K562 (cell line): ENCODE data around the gene PTAR1. TPM values are rescaled to one million over a fixed set of nuclear protein-coding genes. Genes with fewer than 3 reads are reported as not detected.

Experiments used
- ATF3 ChIP-seq, 2 experiments: fragments of 450-650 bp in 1 of 2; sonication (generic) in 1 of 2; formaldehyde crosslinking in 1 of 2; IDR thresholded peaks in 1 of 2; conservative IDR thresholded peaks in 1 of 2; 2 replicates each; pipeline versions ENCODE4 v1.6.1 to v1.8.1; 2016 to 2023; ENCODE audit warnings: mild to moderate bottlenecking in 2 of 2, moderate library complexity in 2 of 2, inconsistent platforms in 1 of 2, missing genetic modification reagents in 1 of 2
- CEBPZ ChIP-seq: fragments of 150-350 bp; IDR thresholded peaks from 2 replicates; pipeline ENCODE4 v1.6.1; 2014; ENCODE audit warnings: low read depth, mild to moderate bottlenecking, low read length, borderline replicate concordance
- CREBBP ChIP-seq: IDR thresholded peaks from one replicate; pipeline ENCODE4 v1.6.1; 2012; ENCODE audit warnings: low read depth, mild to moderate bottlenecking, control low read depth, inconsistent platforms, low read length
- CTCF ChIP-seq, 3 experiments: IDR thresholded peaks in 2 of 3; conservative IDR thresholded peaks in 1 of 3; 2 replicates each; pipeline ENCODE4 v1.5.1; 2011 to 2012; ENCODE audit warnings: low read length in 3 of 3, mild to moderate bottlenecking in 3 of 3, control low read depth in 2 of 3, improper control_type of control experiment in 1 of 3, inconsistent platforms in 1 of 3, low read depth in 1 of 3, mixed read lengths in 1 of 3, moderate library complexity in 1 of 3; ENCODE audit not compliant: insufficient read depth in 2 of 3
- GABPB1 ChIP-seq: sonication (generic); formaldehyde crosslinking; IDR thresholded peaks from 2 replicates; pipeline ENCODE4 v1.8.0; 2022; ENCODE audit warnings: mild to moderate bottlenecking, missing genetic modification reagents
- HEY1 ChIP-seq: fragments of 250-450 bp; sonication (Bioruptor Pico); IDR thresholded peaks from 2 replicates; pipeline ENCODE4 v1.5.0; 2020; ENCODE audit warnings: mild to moderate bottlenecking, moderate library complexity, borderline replicate concordance
- MLLT1 ChIP-seq, 2 experiments: fragments of 450-650 bp; IDR thresholded peaks; 2 replicates each; pipeline ENCODE4 v1.6.1; 2016
- MXI1 ChIP-seq: IDR thresholded peaks from 2 replicates; pipeline ENCODE4 v1.6.1; 2011; ENCODE audit warnings: low read depth, mild to moderate bottlenecking, improper control_type of control experiment, low read length
- NFXL1 ChIP-seq: fragments of 450-650 bp; formaldehyde crosslinking; IDR thresholded peaks from 2 replicates; pipeline ENCODE4 v1.4.0; 2021; ENCODE audit warnings: mild to moderate bottlenecking
- NR1H2 ChIP-seq: sonication (generic); formaldehyde crosslinking; IDR thresholded peaks from 2 replicates; pipeline ENCODE4 v1.4.0; 2020; ENCODE audit warnings: mild to moderate bottlenecking, missing genetic modification reagents
- SPI1 ChIP-seq: IDR thresholded peaks from 2 replicates; pipeline ENCODE4 v1.6.1; 2011; ENCODE audit warnings: low read depth, low read length, control low read depth, borderline replicate concordance
- UBTF ChIP-seq, 2 experiments: IDR thresholded peaks; 2 replicates each; pipeline ENCODE4 v1.6.1; 2012; ENCODE audit warnings: improper control_type of control experiment in 2 of 2, low read depth in 2 of 2, low read length in 2 of 2, borderline replicate concordance in 1 of 2
- ZNF280B ChIP-seq: fragments of 250-450 bp; sonication (Bioruptor Pico); IDR thresholded peaks from 2 replicates; pipeline ENCODE4 v1.5.1; 2021; ENCODE audit warnings: mild to moderate bottlenecking
- polyA plus RNA-seq, 8 experiments: library from polyadenylated mRNA; depleted of rRNA in 4 of 8; stranded (reverse) in 5 of 8; unstranded in 3 of 8; fragments of >200 nt; fragmentation: Nextera tagmentation in 2 of 8; fragmentation: Illumina TruSeq in 1 of 8; extraction: Ambion mirVana in 2 of 8; extraction: Trizol in 1 of 8; gene quantifications; 2 replicates each; pipeline versions ENCODE4 v1.2.1 to v1.2.3, GENCODE V29; 2011 to 2014; ENCODE audit warnings: inconsistent platforms in 1 of 8, missing spikeins in 1 of 8
- total RNA-seq, 7 experiments: library from RNA; depleted of rRNA in 6 of 7; stranded (reverse); fragments of >200 nt in 6 of 7; fragmentation: Illumina TruSeq in 2 of 7; extraction: Trizol in 2 of 7; gene quantifications; 2 replicates each; pipeline versions ENCODE4 v1.2.1 to v1.2.3, GENCODE V29; 2011 to 2021; ENCODE audit warnings: low replicate concordance in 1 of 7

PTAR1 gene
- total and polyA plus RNA-seq, 9 of the 15 experiments (the other 6 are each of a cell fraction or from before 2014, with no cell fraction given): 10.1 to 48.0 (median 28.0) TPM

- TF ChIP-seq UBTF (IDR thresholded peaks at IDR 0.05; ENCODE audit: borderline replicate concordance in 1 of 2, low read depth in 2 of 2, low read length in 2 of 2): peak; percentile 28 to 92; a peak in 2 of 4 replicates
- no peak for TF ChIP-seq HEY1
- TF ChIP-seq MXI1: no peak
- TF ChIP-seq MLLT1 (IDR thresholded peaks at IDR 0.05): no peak
- no peak for TF ChIP-seq NFXL1 (CRISPR knock-in tag)
- TF ChIP-seq CTCF (IDR thresholded peaks at IDR 0.05 in 2 of 3, conservative IDR thresholded peaks at IDR 0.05 in 1 of 3; ENCODE audit: insufficient read depth in 2 of 3, low read depth in 1 of 3, low read length in 3 of 3): peak; percentile 70 to 87 (median 72)
- TF ChIP-seq GABPB1 (CRISPR knock-in tag): no peak
- no peak for TF ChIP-seq CREBBP
- no peak for TF ChIP-seq SPI1
- no peak for TF ChIP-seq ZNF280B (CRISPR knock-in tag)
- no peak for TF ChIP-seq NR1H2 (CRISPR knock-in tag)
- TF ChIP-seq ATF3 (IDR thresholded peaks at IDR 0.05): no peak
- no peak for TF ChIP-seq ATF3 (CRISPR knock-in tag; conservative IDR thresholded peaks at IDR 0.05)
- TF ChIP-seq CEBPZ: no peak
Measured at GRCh38 chr9:69672596-69673310, 87.1 kb downstream of the PTAR1 start (continued).
